Gastrocnemius medialis (tissue), 4 donors: ENCODE measurements around the gene VWA3B. TPM values are rescaled to one million over a fixed set of nuclear protein-coding genes. Genes with fewer than 3 reads are reported as not detected.

ENCODE experiments used
- ATAC-seq, 2 donors: fragments of 150-250 bp; one replicate each; pipeline ENCODE4 v1.9.1; 2016
- DNase-seq, 2 donors: peaks; one replicate each; pipeline ENCODE4 v3.0.0-alpha.2; 2019
- H3K27ac ChIP-seq, 4 donors: fragments of 200-600 bp; sonication (generic); 1 replicate in 1 of 4; 2 replicates in 3 of 4; pipeline ENCODE4 v1.5.1; 2016 to 2018; ENCODE audit warnings: mild to moderate bottlenecking in 2 of 4, moderate library complexity in 1 of 4
- H3K27me3 ChIP-seq, 3 donors: fragments of 200-600 bp; sonication (generic) in 2 of 3; 1 replicate in 1 of 3; 2 replicates in 2 of 3; pipeline versions ENCODE4 v1.5.1 to v1.6.0; 2016 to 2019; ENCODE audit warnings: mild to moderate bottlenecking in 1 of 3, moderate library complexity in 1 of 3
- H3K36me3 ChIP-seq, 2 donors: fragments of 200-600 bp; sonication (generic) in 1 of 2; one replicate each; pipeline ENCODE4 v1.5.1; 2017 to 2018
- H3K4me1 ChIP-seq, 2 donors: fragments of 200-600 bp; sonication (generic) in 1 of 2; one replicate each; pipeline ENCODE4 v1.5.1; 2016 to 2017; ENCODE audit warnings: mild to moderate bottlenecking in 2 of 2
- H3K4me3 ChIP-seq, 4 donors: fragments of 200-600 bp; sonication (generic) in 3 of 4; 1 replicate in 1 of 4; 2 replicates in 3 of 4; pipeline ENCODE4 v1.5.1; 2016 to 2019; ENCODE audit warnings: mild to moderate bottlenecking in 2 of 4
- H3K9me3 ChIP-seq, 3 donors: fragments of 200-600 bp; sonication (generic) in 2 of 3; 1 replicate in 1 of 3; 2 replicates in 2 of 3; pipeline ENCODE4 v1.5.1; 2016 to 2019
- POLR2A ChIP-seq, 2 donors: fragments of 450-650 bp; IDR thresholded peaks; one replicate each; pipeline ENCODE4 v1.6.1; 2017; ENCODE audit warnings: antibody characterized with exemption in 2 of 2, mild to moderate bottlenecking in 2 of 2, moderate library complexity in 2 of 2
- in situ Hi-C, 4 donors: fragments of 200-750 bp; cut with MboI; loops; one replicate each; pipeline versions ENCODE4 v1.15.0 to v1.8.0; 2017; ENCODE audit warnings: low sequenced_read_pairs in 4 of 4
- intact Hi-C: fragments of 100-400 bp; cut with DNase I; formaldehyde crosslinking; loops from one replicate; pipeline ENCODE4 v1.15.1; 2023; ENCODE audit warnings: low total_unique reads
- total RNA-seq, 4 donors: library from RNA; depleted of rRNA; stranded (reverse); fragments of >200 nt; gene quantifications; one replicate each; pipeline versions ENCODE4 v1.1.0 to v1.2.3, GENCODE V29; 2016
- TF ChIP-seq, protein P1 (sequence below), 5 experiments: fragments of 450-650 bp in 3 of 5; fragments of 200-600 bp in 2 of 5; sonication (generic) in 2 of 5; IDR thresholded peaks in 4 of 5; conservative IDR thresholded peaks in 1 of 5; 1 replicate in 4 of 5; 2 replicates in 1 of 5; pipeline ENCODE4 v1.5.1; 2016 to 2019; ENCODE audit warnings: antibody characterized with exemption in 5 of 5, mild to moderate bottlenecking in 3 of 5, moderate library complexity in 3 of 5

The VWA3B gene, protein sequence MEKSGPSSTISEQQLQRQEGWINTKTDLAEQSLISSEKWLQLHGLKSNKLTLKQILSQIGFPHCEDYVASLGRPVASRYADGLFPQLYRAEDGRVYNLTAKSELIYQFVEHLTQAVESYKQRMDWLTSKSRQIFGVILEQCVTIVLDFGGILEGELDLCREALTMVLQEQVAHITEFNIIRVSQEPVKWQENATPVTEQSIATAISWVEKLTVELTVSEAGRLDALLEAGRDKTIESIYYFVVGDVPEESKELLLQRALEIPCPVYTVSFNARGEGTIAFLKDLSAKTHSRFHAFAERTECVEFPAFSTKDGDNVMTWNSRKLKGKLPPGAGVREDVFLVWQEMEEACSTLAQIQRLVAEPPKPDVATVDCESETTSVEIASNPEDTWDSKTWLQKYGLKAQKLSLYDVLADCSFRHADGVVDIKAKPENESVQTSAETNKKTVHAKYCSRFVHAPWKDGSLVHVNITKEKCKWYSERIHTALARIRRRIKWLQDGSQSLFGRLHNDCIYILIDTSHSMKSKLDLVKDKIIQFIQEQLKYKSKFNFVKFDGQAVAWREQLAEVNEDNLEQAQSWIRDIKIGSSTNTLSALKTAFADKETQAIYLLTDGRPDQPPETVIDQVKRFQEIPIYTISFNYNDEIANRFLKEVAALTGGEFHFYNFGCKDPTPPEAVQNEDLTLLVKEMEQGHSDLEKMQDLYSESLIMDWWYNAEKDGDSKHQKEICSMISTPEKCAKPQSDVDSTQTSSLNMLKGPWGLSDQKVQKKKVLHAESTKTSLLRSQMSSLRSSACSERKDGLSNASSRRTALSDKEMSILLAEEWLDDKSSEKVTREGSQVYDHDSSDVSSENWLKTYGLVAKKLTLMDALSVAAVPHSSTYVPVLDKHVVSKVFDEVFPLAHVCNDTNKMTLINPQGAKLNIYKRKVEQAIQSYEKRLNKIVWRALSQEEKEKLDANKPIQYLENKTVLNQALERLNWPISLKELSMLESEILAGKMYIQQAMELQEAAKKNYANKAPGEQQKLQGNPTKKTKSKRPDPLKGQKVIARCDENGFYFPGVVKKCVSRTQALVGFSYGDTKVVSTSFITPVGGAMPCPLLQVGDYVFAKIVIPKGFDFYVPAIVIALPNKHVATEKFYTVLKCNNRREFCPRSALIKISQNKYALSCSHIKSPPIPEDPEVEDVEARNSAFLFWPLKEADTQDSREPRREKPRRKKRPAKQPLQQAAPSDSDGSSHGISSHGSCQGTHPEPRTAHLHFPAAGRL (N-terminal part only)
- total RNA-seq: not detected

GRCh38 chr2:98086491-98087446, at the start of gene VWA3B:
VWA3B (plus strand) TSS chr2:98087167; CDS start chr2:98093093, 5,926 bp downstream.
- no peaks in the 10 kb centered on the region for H3K36me3 ChIP-seq
- peak within 1 kb of the TSS; percentile 56 to 63 (median 58) for H3K4me3 ChIP-seq
- peaks cover 4 to 17% of the 10 kb centered on the region in 2 donors for H3K4me1 ChIP-seq
- ATAC-seq (peak; percentile 76 to 81), DNase-seq (peak; percentile 12 to 38)
- no peaks in the 10 kb centered on the region for H3K9me3 ChIP-seq
- peak within 1 kb of the TSS in 1 of 4 donors; percentile 30 for H3K27ac ChIP-seq
- H3K27me3 ChIP-seq: no peaks in the 10 kb centered on the region
- TF ChIP-seq POLR2A (IDR thresholded peaks at IDR 0.05): no peak
- TF ChIP-seq, protein P1, sequence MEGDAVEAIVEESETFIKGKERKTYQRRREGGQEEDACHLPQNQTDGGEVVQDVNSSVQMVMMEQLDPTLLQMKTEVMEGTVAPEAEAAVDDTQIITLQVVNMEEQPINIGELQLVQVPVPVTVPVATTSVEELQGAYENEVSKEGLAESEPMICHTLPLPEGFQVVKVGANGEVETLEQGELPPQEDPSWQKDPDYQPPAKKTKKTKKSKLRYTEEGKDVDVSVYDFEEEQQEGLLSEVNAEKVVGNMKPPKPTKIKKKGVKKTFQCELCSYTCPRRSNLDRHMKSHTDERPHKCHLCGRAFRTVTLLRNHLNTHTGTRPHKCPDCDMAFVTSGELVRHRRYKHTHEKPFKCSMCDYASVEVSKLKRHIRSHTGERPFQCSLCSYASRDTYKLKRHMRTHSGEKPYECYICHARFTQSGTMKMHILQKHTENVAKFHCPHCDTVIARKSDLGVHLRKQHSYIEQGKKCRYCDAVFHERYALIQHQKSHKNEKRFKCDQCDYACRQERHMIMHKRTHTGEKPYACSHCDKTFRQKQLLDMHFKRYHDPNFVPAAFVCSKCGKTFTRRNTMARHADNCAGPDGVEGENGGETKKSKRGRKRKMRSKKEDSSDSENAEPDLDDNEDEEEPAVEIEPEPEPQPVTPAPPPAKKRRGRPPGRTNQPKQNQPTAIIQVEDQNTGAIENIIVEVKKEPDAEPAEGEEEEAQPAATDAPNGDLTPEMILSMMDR (IDR thresholded peaks at IDR 0.05 in 4 of 5, conservative IDR thresholded peaks at IDR 0.05 in 1 of 5): no peak
- intact Hi-C loops (loop anchor here (2.0 to 5.0 kb wide), 3 partner anchors 46 to 86 kb away; no protein-coding TSS in a partner anchor), in situ Hi-C loops (no loop called here)

GRCh38 chr2:98037206-98037605, 49.8 kb upstream of the VWA3B start:
- Histone ChIP-seq H3K27me3 (no peaks in the 10 kb centered on the region), H3K4me1 (peaks cover 39 to 40% of the 10 kb centered on the region in 2 donors), H3K4me3 (peak overlapping the region in 1 of 4 donors; percentile 27), H3K36me3 (no peaks in the 10 kb centered on the region), H3K27ac (peak overlapping the region; percentile 67 to 77 (median 72)), H3K9me3 (no peaks in the 10 kb centered on the region)
- DNase-seq (no peak), ATAC-seq (peak in 1 of 2 donors; percentile 13)
- in situ Hi-C loops: no loop called here
- intact Hi-C loops: loop anchor here (5.0 kb wide), 2 partner anchors 120 to 230 kb away; no protein-coding TSS in a partner anchor
- TF ChIP-seq POLR2A (IDR thresholded peaks at IDR 0.05): no peak
- TF ChIP-seq, protein P1 (IDR thresholded peaks at IDR 0.05 in 4 of 5, conservative IDR thresholded peaks at IDR 0.05 in 1 of 5): no peak

DNA sequence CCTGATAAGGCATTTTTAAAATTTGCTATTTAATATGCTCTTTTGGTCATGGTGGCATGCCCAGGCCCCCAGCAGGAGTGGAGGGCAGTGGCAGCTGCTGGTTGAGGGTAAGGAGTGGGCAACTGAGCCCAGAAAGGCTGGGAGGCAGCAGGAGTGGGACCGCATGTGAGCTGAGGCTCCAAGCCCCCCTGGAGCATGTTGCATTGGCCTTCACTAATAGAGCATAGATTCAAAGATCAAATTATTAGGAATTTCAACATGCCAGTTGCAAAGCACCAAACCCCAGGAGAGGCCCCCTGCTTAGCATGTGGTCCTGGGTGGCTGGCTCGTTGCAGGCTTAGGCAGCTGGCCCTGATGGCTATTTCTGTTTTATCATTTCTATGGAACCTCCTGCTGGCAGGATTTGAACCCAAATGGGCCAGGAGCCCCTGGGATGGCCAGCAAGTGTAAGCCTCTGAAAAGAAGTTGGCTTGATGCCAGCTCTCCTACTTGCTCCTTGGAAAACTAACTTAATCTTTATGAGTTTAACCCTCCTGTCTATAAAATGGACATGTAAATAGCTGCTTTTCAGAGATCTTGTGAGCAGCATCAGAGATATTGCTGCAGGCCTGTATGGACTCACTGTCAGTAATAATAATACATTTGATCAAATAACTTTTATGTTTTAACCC, 49.2 kb upstream of the VWA3B start:
- Histone ChIP-seq H3K4me1 (peaks cover 39 to 40% of the 10 kb centered on the region in 2 donors), H3K9me3 (no peaks in the 10 kb centered on the region), H3K4me3 (no peak overlapping the region), H3K36me3 (no peaks in the 10 kb centered on the region), H3K27me3 (no peaks in the 10 kb centered on the region), H3K27ac (peak overlapping the region; percentile 67 to 77 (median 72))
- in situ Hi-C loops: no loop called here
- ATAC-seq (no peak), DNase-seq (no peak)
- TF ChIP-seq, protein P1 (IDR thresholded peaks at IDR 0.05 in 4 of 5, conservative IDR thresholded peaks at IDR 0.05 in 1 of 5): no peak
- TF ChIP-seq POLR2A (IDR thresholded peaks at IDR 0.05): no peak
- intact Hi-C loops: loop anchor here (5.0 kb wide), 2 partner anchors 120 to 230 kb away; no protein-coding TSS in a partner anchor
